Activated gamma-delta T cell treated with Interleukin-2 at 50 U/mL for 16 hours (primary cell): ENCODE measurements around the gene SLC22A4.

Experiments used
- DNase-seq: peaks from one replicate; pipeline ENCODE4 v3.0.0-alpha.2; 2020

The SLC22A4 gene

GRCh38 chr5:132277256-132277655 is 16.9 kb upstream of the SLC22A4 start:
- DNase-seq, result no peak

DNA sequence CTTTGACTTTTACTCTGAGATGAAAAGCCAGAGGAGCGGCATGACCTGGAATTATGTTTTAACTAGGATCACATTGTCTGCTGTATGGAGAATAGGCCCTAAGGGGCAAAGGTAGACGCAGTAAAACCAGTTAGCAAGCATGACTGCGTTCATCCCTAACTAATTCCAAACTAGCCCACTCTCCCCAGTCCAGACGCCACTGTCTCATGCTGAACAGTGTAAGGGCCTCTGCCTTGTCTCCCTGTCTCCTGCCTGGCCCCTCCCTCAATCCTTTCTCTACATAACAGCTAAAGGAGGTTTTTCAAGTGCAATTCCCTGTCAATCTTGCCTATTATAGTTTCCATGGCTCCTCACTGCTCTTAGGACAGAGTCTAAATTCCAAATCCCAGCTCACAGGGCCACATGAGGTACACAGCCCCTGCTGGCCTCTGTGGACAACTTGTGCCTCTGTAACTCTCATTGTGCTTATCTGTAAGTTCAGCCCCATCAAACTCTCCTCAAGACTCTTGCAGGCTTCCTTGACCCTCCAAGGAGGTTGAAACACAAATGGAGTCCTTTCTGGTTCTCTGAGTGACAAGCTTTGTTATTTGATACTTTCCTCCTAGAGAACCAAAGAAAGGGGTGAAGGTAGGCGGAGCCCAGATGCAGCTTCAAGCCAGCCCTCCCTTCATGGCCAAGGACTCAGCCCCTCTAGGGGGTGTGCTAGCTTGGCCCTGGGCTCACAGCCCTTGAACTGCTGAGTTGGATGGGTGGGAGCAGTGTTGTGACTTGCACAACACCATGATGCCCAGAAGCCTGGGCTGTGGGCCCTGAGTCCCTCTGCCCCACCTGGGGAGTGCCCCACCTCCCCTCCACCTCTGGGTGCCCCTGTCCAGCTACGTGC is 16.0 kb upstream of the SLC22A4 start:
- no peak for DNase-seq

DNA sequence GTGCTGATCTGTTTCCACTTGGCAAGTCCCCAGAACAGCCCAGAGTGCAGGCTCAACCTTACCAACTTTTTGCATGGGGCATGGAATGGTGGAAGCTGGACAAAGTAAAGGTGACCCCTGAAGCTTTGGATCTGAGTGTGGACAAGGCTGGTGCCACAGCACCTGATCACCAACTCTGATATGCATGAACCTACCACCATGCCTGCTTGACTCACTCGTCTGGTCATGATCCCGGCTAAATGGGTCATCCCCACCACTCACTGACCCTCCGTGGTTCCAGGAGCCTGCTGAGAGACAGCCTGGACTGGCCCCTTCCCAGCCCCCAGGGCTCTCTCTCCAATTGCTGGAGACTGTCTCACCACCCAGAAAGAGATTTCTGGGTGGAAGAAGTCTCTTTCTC is 14.4 kb upstream of the SLC22A4 start:
- DNase-seq, result no peak

DNA sequence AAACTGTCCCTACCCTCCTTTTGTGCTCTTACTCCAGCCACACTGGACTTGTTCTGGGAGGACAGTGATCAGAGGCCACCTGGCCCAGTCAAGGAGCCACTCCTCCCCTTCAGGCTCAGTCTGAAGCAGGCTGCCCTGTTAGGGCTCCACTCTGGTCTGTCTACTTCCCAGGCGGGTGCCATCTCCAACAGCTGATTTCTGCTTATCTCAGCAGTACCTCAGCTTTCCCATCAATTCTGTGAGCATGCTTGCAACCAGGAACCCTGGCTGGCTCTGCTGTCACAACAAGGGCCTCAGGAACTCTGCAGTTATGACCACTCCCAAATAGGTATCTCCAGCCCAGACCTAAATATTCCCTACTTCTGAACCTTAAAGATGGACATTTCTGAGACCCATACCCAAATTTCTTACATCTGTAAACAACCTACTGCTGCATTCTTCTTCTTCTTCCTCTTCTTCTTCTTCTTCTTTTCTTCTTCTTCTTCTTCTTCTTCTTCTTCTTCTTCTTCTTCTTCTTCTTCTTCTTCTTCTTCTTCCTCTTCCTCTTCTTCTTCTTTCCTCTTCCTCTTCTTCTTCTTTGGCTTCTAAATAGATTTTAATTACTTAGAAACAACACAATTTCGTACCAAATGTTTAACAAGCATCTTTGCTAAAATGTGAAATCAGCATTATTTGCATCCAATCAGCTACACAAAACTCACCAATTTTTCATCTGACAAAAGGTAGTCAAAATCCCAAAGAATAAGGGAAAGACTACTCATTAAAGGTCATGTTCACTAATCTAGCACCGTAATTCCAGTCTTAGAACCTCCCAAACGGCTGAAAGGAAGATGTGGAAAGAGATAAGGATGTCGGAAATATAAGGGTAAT is 13.6 kb upstream of the SLC22A4 start:
- DNase-seq, result no peak

GRCh38 chr5:132281856-132282614 is 12.2 kb upstream of the SLC22A4 start:
- no peak for DNase-seq

- DNase-seq, result no peak
These were observed 10.7 kb upstream of the SLC22A4 start for GRCh38 chr5:132283423-132284043.

DNA sequence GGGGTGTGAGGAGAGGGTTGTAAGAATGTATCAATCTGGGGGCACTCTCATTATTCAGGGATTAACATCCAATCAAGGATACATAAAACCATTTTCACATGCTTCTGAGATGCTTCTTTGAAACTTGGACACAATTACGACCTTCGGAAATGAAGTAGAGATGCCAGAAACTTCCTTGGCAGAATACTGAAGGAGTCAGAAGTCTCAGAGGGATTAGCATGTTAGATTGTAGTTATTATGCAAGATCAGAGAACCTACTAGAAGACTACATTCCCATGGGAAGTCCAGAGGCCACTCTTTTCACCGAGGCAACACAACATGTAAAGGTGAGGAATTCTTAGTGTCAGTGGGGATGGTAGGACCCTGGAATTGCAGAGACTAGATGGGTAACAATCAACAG is 5.1 kb upstream of the SLC22A4 start:
- DNase-seq, result no peak

- DNase-seq, result no peak
These were observed 3.2 kb upstream of the SLC22A4 start for GRCh38 chr5:132291026-132291425.

DNA sequence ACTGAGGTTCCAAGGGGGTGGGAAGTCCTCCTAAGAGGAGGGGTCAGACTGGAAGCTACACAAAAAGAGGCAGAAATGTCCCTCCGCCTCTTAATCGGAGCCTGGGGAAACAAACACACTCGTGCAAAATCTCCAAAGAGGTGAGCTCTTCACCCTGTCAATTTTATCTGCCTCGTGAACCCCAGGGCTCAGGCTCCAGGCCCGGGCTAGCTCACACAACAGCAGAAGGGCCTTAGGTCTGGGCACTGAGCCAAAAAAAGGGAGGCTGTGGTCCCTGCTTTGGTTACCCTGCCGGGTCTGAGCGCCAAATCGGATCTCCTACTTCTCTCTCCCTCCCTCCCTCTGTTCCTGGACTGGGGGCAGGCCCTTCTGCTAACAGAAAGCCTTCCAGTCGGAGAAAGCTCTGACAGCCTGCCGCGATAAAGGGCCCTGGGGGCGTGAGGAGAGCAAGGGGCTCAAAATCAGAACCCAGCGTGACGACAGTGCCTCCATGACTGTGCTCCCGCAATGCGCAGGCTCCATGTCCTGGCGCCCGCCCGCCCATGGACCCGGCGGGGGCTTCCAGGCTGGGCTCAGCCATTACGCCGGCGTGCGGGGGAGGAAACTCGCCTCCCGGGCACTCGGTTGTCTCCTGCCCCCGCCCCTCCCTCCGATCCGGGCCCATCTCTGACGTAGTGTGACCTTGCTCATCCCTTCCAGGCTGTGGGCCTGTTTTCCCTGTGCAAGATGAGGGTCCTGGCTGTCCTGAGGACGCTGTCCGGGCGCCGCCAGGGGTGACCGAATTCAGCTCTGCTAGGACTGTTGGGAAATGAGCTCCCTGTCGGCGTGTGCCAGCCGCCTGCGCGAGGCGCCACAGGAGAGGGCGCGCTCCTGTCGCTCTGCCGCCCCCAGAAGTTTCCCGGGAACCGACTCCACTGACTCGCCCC is 865 bp upstream of the SLC22A4 start:
- DNase-seq, result peak; percentile 42

DNA sequence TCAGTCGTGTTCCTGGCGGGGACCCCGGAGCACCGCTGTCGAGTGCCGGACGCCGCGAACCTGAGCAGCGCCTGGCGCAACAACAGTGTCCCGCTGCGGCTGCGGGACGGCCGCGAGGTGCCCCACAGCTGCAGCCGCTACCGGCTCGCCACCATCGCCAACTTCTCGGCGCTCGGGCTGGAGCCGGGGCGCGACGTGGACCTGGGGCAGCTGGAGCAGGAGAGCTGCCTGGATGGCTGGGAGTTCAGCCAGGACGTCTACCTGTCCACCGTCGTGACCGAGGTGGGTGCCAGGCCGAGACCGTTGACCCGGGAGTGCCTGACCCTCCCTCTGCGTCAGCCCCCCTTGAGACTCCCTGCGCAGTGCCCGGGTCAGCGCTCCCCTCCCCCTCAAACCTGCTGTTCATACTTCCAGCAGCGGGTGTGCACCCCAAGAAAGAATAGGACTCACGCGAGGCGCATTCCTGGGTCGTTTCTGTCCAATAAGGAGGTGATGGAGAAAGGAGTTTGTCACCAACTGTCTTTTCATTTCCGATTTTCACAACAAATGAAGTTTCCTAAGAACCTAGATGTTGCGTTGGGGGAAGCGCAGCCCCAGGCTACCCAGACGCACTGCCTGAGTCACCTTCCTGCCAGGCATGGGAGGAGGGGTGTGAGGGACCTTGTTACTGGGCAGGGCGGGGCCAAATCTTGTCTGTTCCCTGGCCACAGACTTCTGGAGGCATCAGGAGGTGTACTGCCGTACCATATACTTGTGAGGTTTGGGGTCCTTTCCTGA is 722 bp downstream of the SLC22A4 start:
- DNase-seq, result peak; percentile 63

GRCh38 chr5:132295505-132296411 is 1.6 kb downstream of the SLC22A4 start:
- no peak for DNase-seq

GRCh38 chr5:132296412-132297016 is 2.3 kb downstream of the SLC22A4 start:
- no peak for DNase-seq

DNA sequence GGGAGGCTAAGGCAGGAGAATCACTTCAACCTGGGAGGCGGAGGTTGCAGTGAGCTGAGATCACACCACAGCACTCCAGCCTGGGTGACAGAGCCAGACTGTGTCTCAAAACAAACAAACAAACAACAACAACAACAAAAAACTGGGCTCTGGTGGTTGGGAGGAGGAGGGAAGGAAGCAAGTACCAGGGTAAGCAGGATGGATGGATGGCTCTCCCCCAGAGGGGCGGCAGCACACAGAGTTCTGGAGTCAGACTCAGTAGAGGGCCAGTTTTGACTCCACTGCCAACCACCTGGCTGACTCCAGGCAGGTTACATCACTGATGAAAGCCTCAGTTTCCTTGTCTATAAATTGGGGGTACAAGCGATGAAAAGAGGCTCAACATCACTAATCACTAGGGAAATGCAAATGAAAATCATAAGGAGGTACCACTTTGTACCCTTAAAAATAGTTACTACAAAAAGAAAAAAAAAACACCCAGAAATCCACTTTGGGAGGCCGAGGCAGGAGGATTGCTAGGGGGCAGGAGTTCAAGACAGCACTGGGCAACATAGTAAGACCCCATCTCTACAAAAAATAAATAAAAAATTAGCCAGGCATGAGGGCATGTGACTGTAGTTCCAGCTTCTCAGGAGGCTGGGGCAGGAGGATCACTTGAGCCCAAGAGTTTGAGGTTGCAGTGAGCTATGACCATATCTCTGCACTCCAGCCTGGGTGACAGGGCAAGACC is 3.2 kb downstream of the SLC22A4 start:
- no peak for DNase-seq

- DNase-seq, result no peak
These were observed 4.4 kb downstream of the SLC22A4 start for GRCh38 chr5:132298298-132299212.

- no peak for DNase-seq
These were observed 5.7 kb downstream of the SLC22A4 start for GRCh38 chr5:132299917-132300316.

GRCh38 chr5:132300577-132301343 is 6.6 kb downstream of the SLC22A4 start:
- DNase-seq, result no peak
